Epithelial cell of proximal tubule (primary cell): Measurements from ENCODE around the gene RABGAP1. TPM values are rescaled to one million over a fixed set of nuclear protein-coding genes. Genes with fewer than 3 reads are reported as not detected.

ENCODE experiments used
- DNase-seq: peaks from one replicate; pipeline ENCODE4 v3.0.0-alpha.2; 2011; ENCODE audit warnings: low read depth
- H3K4me3 ChIP-seq: 2 replicates; pipeline ENCODE4 v1.5.1; 2011; ENCODE audit warnings: low read depth, mild to moderate bottlenecking, low read length
- CTCF ChIP-seq: conservative IDR thresholded peaks from 2 replicates; pipeline ENCODE4 v1.5.1; 2012; ENCODE audit warnings: low read depth, mild to moderate bottlenecking, low read length
- total RNA-seq: library from RNA; depleted of rRNA; stranded (reverse); fragments of >200 nt; gene quantifications from 2 replicates; pipeline ENCODE4 v1.2.3, GENCODE V29; 2015

The RABGAP1 gene
- total RNA-seq, 1 donor from 2014 or later: 13.1 TPM

GRCh38 chr9:123131993-123132392, 191.2 kb downstream of the RABGAP1 start:
- no peak for DNase-seq
- H3K4me3 ChIP-seq: no peak overlapping the region
- TF ChIP-seq CTCF: no peak

DNA sequence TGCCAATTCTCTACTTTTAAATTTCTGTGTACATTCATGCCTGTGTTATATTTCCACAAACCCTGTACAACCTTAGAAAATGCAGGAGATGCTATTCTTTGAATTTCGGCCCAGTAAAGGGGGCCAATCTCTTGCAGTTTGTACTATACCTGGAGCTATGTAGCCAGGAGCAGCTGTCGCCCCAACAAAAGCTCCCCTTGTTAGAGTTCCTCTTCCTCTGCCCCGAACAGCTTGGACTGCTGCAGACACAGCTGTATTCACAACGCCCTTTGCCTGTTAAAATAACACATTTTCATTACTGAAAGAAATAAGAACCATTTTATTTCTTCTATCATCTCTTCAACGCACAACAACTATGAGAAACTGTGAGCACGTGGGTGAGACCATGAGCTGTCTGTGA, 191.9 kb downstream of the RABGAP1 start:
- DNase-seq: no peak
- no peak for TF ChIP-seq CTCF
- H3K4me3 ChIP-seq: no peak overlapping the region

- no peak for TF ChIP-seq CTCF
- no peak for DNase-seq
- H3K4me3 ChIP-seq: no peak overlapping the region
Observed at GRCh38 chr9:123135430-123135829, 194.6 kb downstream of the RABGAP1 start.

GRCh38 chr9:123138163-123138562, 197.3 kb downstream of the RABGAP1 start:
- no peak overlapping the region for H3K4me3 ChIP-seq
- no peak for DNase-seq
- no peak for TF ChIP-seq CTCF

- H3K4me3 ChIP-seq: no peak overlapping the region
- DNase-seq: no peak
- no peak for TF ChIP-seq CTCF
Observed at GRCh38 chr9:123149067-123149466, 208.2 kb downstream of the RABGAP1 start.

- DNase-seq: no peak
- no peak for TF ChIP-seq CTCF
Observed at GRCh38 chr9:123150708-123151503, 210.1 kb downstream of the RABGAP1 start.

More at GRCh38 chr9:123150708-123151503, 210.1 kb downstream of the RABGAP1 start:
- no peak overlapping the region for H3K4me3 ChIP-seq

Other genes with a start within 250 kb of the RABGAP1 start
- not detected in 2 replicates for gene OR1L4, start 217.0 kb upstream of the RABGAP1 start, total RNA-seq
- gene OR1L6, start 198.7 kb upstream of the RABGAP1 start, total RNA-seq: not detected in 2 replicates
- not detected in 2 replicates for gene OR5C1, start 152.1 kb upstream of the RABGAP1 start, total RNA-seq
- gene OR1K1, start 140.9 kb upstream of the RABGAP1 start, total RNA-seq: not detected in 2 replicates
- gene PDCL, start 112.4 kb upstream of the RABGAP1 start, total RNA-seq: 19.3 and 20.5 TPM in 2 replicates
- 26.1 and 35.2 TPM in 2 replicates for gene RC3H2, start 35.7 kb upstream of the RABGAP1 start, total RNA-seq
- gene ZBTB6, start 27.7 kb upstream of the RABGAP1 start, total RNA-seq: 6.9 and 9.3 TPM in 2 replicates
- gene ZBTB26, start 9.5 kb upstream of the RABGAP1 start, total RNA-seq: 2.5 and 2.9 TPM in 2 replicates
- gene GPR21, start 92.6 kb downstream of the RABGAP1 start, total RNA-seq: not detected in 2 replicates